ENCODE measurements around the gene CBX4. TPM values are rescaled to one million over a fixed set of nuclear protein-coding genes. Genes with fewer than 3 reads are reported as not detected.

CBX4 gene
- total and polyA plus RNA-seq, 2 experiments from 2014 or later = 1.4 to 4.6 TPM

- DNase-seq (ENCODE audit: low spot score) = peak; percentile 99
- H3K27ac ChIP-seq (ENCODE audit: low read depth) = no peak overlapping the region
- peak overlapping the region; percentile 81 for H3K4me3 Mint-ChIP-seq
- H3K27me3 Mint-ChIP-seq (ENCODE audit: insufficient read depth, low read depth, poor library complexity) = peaks cover 90% of the 10 kb centered on the region
- peaks cover 39% of the 10 kb centered on the region for H3K4me1 Mint-ChIP-seq
- peaks cover 4% of the 10 kb centered on the region for H4K20me1 ChIP-seq (replicated peaks; ENCODE audit: insufficient read depth)
- H3K36me3 ChIP-seq (ENCODE audit: insufficient read depth) = no peaks in the 10 kb centered on the region
- H3K4me2 ChIP-seq = peak overlapping the region; percentile 99
- H3K79me2 ChIP-seq (replicated peaks; ENCODE audit: insufficient read depth) = no peaks in the 10 kb centered on the region
- peak; percentile 39; the same call in 1 of the 2 replicates for TF ChIP-seq POLR2AphosphoS5 (IDR thresholded peaks at IDR 0.05; ENCODE audit: low read depth)
- TF ChIP-seq NANOG (IDR thresholded peaks at IDR 0.05; ENCODE audit: borderline replicate concordance) = no peak; the same call in 1 of the 2 replicates
- no peaks in the 10 kb centered on the region for H3K9me2 ChIP-seq (ENCODE audit: insufficient read depth)
- peaks cover 30% of the 10 kb centered on the region for H3F3A ChIP-seq (replicated peaks; ENCODE audit: low read depth)
- peaks cover 4% of the 10 kb centered on the region; the same call in 2 of the 3 replicates for H3K36me3 Mint-ChIP-seq (ENCODE audit: low read depth)
- H3K4me1 ChIP-seq (ENCODE audit: insufficient read depth) = peaks cover 37% of the 10 kb centered on the region
- H3K27ac Mint-ChIP-seq = no peak overlapping the region
- H2AFZ ChIP-seq = no peak overlapping the region
- H3K9me3 Mint-ChIP-seq = peaks cover 5% of the 10 kb centered on the region; the same call in 2 of the 3 replicates
- peak overlapping the region; percentile 80 for H3K4me3 ChIP-seq
- peaks cover 88% of the 10 kb centered on the region for H3K27me3 ChIP-seq (ENCODE audit: insufficient read depth)
- ATAC-seq = peak; percentile 23
Observed at GRCh38 chr17:79835953-79836509, 3.2 kb downstream of the CBX4 start.

- Histone ChIP-seq H3K4me2 (peak overlapping the region; percentile 99), H3K4me3 (peak overlapping the region; percentile 80), H3K36me3 (ENCODE audit: insufficient read depth) (no peaks in the 10 kb centered on the region), H2AFZ (no peak overlapping the region), H3F3A (replicated peaks; ENCODE audit: low read depth) (peaks cover 30% of the 10 kb centered on the region), H3K27ac (ENCODE audit: low read depth) (no peak overlapping the region), H3K79me2 (replicated peaks; ENCODE audit: insufficient read depth) (no peaks in the 10 kb centered on the region), H3K4me1 (ENCODE audit: insufficient read depth) (peaks cover 42% of the 10 kb centered on the region), H3K27me3 (ENCODE audit: insufficient read depth) (peaks cover 88% of the 10 kb centered on the region), H3K9me2 (ENCODE audit: insufficient read depth) (no peaks in the 10 kb centered on the region), H4K20me1 (replicated peaks; ENCODE audit: insufficient read depth) (peaks cover 4% of the 10 kb centered on the region)
- DNase-seq (ENCODE audit: low spot score) (peak; percentile 64), ATAC-seq (peak; percentile 0)
- Mint-ChIP-seq H3K9me3 (peaks cover 5% of the 10 kb centered on the region; the same call in 2 of the 3 replicates), H3K4me3 (peak overlapping the region; percentile 58), H3K27me3 (ENCODE audit: insufficient read depth, low read depth, poor library complexity) (peaks cover 90% of the 10 kb centered on the region), H3K4me1 (peaks cover 42% of the 10 kb centered on the region), H3K36me3 (ENCODE audit: low read depth) (peaks cover 4% of the 10 kb centered on the region; the same call in 2 of the 3 replicates), H3K27ac (no peak overlapping the region)
- TF ChIP-seq, protein P1, sequence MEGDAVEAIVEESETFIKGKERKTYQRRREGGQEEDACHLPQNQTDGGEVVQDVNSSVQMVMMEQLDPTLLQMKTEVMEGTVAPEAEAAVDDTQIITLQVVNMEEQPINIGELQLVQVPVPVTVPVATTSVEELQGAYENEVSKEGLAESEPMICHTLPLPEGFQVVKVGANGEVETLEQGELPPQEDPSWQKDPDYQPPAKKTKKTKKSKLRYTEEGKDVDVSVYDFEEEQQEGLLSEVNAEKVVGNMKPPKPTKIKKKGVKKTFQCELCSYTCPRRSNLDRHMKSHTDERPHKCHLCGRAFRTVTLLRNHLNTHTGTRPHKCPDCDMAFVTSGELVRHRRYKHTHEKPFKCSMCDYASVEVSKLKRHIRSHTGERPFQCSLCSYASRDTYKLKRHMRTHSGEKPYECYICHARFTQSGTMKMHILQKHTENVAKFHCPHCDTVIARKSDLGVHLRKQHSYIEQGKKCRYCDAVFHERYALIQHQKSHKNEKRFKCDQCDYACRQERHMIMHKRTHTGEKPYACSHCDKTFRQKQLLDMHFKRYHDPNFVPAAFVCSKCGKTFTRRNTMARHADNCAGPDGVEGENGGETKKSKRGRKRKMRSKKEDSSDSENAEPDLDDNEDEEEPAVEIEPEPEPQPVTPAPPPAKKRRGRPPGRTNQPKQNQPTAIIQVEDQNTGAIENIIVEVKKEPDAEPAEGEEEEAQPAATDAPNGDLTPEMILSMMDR (conservative IDR thresholded peaks at IDR 0.05; ENCODE audit: low read depth in 2 of 2) = peak; percentile 27 to 44; a peak in 3 of 4 replicates
- no peak for TF ChIP-seq STAT1 (IDR thresholded peaks at IDR 0.05; ENCODE audit: unreplicated experiment)
- no peak for TF ChIP-seq ZNF114 (CRISPR knock-in tag; IDR thresholded peaks at IDR 0.05)
Observed at GRCh38 chr17:79835470-79835899, 3.8 kb downstream of the CBX4 start.

- Mint-ChIP-seq H3K27ac (no peak overlapping the region), H3K4me3 (peak overlapping the region; percentile 58), H3K27me3 (ENCODE audit: insufficient read depth, low read depth, poor library complexity) (peaks cover 90% of the 10 kb centered on the region), H3K9me3 (no peaks in the 10 kb centered on the region; the same call in 2 of the 3 replicates), H3K4me1 (peaks cover 47% of the 10 kb centered on the region), H3K36me3 (ENCODE audit: low read depth) (peaks cover 4% of the 10 kb centered on the region; the same call in 2 of the 3 replicates)
- ATAC-seq (peak; percentile 8), DNase-seq (ENCODE audit: low spot score) (peak; percentile 81)
- Histone ChIP-seq H3K9me2 (ENCODE audit: insufficient read depth) (no peaks in the 10 kb centered on the region), H3K36me3 (ENCODE audit: insufficient read depth) (no peaks in the 10 kb centered on the region), H3K79me2 (replicated peaks; ENCODE audit: insufficient read depth) (no peaks in the 10 kb centered on the region), H3K4me3 (peak overlapping the region; percentile 80), H3K27ac (ENCODE audit: low read depth) (no peak overlapping the region), H3K27me3 (ENCODE audit: insufficient read depth) (peaks cover 88% of the 10 kb centered on the region), H3K4me1 (ENCODE audit: insufficient read depth) (peaks cover 47% of the 10 kb centered on the region), H3K4me2 (peak overlapping the region; percentile 99), H4K20me1 (replicated peaks; ENCODE audit: insufficient read depth) (peaks cover 4% of the 10 kb centered on the region; the same call in 1 of the 2 replicates), H2AFZ (no peak overlapping the region), H3F3A (replicated peaks; ENCODE audit: low read depth) (peaks cover 27% of the 10 kb centered on the region)
- TF ChIP-seq, protein P1 (conservative IDR thresholded peaks at IDR 0.05; ENCODE audit: low read depth in 2 of 2) = peak; percentile 89 to 93
- TF ChIP-seq EZH2phosphoT487 (IDR thresholded peaks at IDR 0.05; ENCODE audit: unreplicated experiment) = no peak
- TF ChIP-seq ZNF331 (CRISPR knock-in tag; IDR thresholded peaks at IDR 0.05; ENCODE audit: low read depth) = no peak
- TF ChIP-seq POLR2AphosphoS5 (IDR thresholded peaks at IDR 0.05; ENCODE audit: low read depth) = no peak
- no peak for TF ChIP-seq JUNB (IDR thresholded peaks at IDR 0.05; ENCODE audit: unreplicated experiment)
- TF ChIP-seq EZH2 (IDR thresholded peaks at IDR 0.05; ENCODE audit: low read depth, unreplicated experiment) = peak; percentile 89
Observed at GRCh38 chr17:79834565-79835469, 4.4 kb downstream of the CBX4 start.

All from GM23338 (cell line).